GM21723 (cell line): ENCODE measurements around the gene PPP1R36.
"Not testable (repeated sequence)": the region's sequence is repeated elsewhere in the genome, so short reads cannot be mapped to it uniquely, and the experiment has no call there.

ENCODE experiments used
- ATAC-seq: cut with Tn5 transposase; IDR thresholded peaks from one replicate; pipeline ENCODE4 v1.9.1; 2021; ENCODE audit warnings: mild to moderate bottlenecking, moderate library complexity; ENCODE audit not compliant: unreplicated experiment

Gene PPP1R36

GRCh38 chr14:64611358-64612020 lies 61.7 kb downstream of the PPP1R36 start:
- ATAC-seq: no peak

- no peak for ATAC-seq
Observed at GRCh38 chr14:64612021-64612380, 62.2 kb downstream of the PPP1R36 start.

DNA sequence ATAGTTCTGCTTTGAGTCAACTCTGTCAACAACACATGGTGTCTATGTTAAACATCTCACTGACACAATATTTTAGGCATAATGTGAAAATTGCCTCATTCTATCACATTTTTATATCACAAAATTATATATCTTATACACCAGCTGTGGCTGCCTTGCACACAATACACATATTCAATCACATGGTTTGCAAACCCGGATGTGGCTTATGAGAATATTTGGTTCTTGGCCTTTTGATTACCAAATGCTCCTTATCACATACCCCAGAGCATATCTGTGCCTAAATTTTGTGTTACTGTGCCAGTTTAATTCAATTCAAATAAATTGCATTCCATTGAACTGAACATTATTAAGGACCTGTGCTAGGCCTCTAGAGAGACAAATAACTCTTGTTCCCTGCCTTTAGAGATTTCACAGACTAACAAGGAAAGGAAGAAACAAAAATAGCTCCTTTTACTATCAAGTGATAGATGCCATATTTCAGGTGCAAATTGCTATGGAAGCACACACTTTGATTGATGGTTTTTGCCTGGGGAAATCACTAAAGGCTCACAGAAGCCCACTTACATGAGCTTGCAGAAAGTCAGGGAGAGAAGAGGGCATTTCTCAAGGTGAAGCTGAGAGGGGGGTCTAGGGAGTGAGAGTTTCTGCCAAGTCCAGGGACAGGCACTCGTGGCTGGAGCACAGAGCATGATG lies 63.4 kb downstream of the PPP1R36 start:
- ATAC-seq: no peak

GRCh38 chr14:64614166-64614565 lies 64.4 kb downstream of the PPP1R36 start:
- ATAC-seq: no peak

- no peak for ATAC-seq
Observed at GRCh38 chr14:64614805-64615391, 65.1 kb downstream of the PPP1R36 start.

DNA sequence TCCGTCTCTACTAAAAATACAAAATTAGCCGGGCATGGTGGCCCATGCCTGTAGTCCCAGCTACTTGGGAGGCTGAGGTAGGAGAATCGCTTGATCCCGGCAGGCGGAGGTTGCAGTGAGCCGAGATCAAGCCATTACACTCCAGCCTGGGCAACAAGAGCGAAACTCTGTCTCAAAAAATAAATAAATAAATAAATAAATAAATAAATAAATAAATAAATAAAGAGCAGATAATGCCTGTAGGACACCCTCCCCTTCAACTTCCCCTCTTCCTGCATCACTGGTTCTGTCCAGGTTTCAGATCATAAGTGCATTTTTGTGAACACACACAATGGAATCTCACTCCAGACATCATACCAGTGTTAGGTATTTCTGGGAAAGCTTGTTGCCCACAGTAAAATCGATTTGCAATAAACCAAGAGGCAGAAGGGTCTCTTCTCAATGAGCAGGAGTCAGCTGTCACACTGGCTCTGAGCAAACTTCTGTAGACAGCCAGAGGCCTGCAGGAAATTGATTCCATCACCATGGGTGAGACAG lies 68.2 kb downstream of the PPP1R36 start:
- not testable (repeated sequence) for ATAC-seq

DNA sequence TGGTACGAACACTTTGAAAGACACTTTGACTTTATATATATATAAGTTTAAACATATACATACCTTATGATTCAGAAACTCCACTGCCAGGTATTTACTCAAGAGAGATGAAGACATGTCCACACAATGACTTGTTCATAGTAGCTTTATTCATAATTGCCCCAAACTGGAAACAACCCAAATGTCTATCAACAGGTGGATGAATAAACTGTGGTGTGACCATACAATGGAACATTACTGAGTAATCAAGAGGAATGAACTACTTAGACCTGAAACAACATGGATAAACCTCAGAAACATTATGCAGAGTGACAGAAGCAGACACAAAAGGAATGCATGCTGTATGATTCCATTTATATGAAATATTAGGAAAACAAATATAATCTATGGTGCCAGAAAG lies 71.1 kb downstream of the PPP1R36 start:
- ATAC-seq: no peak

GRCh38 chr14:64623554-64624165 lies 73.9 kb downstream of the PPP1R36 start:
- no peak for ATAC-seq

- ATAC-seq: no peak
Observed at GRCh38 chr14:64625386-64626232, 75.8 kb downstream of the PPP1R36 start.

- ATAC-seq: no peak
Observed at GRCh38 chr14:64628940-64629408, 79.2 kb downstream of the PPP1R36 start.

DNA sequence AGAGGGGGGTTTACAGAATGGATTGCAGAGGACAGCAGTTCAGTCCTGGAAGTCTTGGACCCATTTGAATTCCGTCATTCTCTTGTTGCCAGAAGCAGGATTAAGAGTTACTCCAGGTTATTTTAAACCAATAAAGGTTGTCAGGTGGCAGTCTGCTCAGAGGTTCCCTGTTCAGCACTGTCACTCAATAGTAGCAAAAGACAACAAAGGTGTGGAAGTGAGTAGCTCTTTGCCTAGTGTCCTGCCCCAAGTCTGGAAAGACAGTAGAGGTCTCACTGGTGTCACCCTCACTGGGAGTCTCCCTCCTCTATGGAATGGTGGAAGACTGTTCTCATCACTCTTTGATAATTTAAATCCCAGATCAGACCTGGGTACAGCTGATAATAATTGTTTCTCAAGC lies 81.0 kb downstream of the PPP1R36 start:
- no peak for ATAC-seq

- not testable (repeated sequence) for ATAC-seq
Observed at GRCh38 chr14:64631222-64631621, 81.5 kb downstream of the PPP1R36 start.

- ATAC-seq: no peak
Observed at GRCh38 chr14:64632056-64632455, 82.3 kb downstream of the PPP1R36 start.

GRCh38 chr14:64634558-64634957 lies 84.8 kb downstream of the PPP1R36 start:
- no peak for ATAC-seq

DNA sequence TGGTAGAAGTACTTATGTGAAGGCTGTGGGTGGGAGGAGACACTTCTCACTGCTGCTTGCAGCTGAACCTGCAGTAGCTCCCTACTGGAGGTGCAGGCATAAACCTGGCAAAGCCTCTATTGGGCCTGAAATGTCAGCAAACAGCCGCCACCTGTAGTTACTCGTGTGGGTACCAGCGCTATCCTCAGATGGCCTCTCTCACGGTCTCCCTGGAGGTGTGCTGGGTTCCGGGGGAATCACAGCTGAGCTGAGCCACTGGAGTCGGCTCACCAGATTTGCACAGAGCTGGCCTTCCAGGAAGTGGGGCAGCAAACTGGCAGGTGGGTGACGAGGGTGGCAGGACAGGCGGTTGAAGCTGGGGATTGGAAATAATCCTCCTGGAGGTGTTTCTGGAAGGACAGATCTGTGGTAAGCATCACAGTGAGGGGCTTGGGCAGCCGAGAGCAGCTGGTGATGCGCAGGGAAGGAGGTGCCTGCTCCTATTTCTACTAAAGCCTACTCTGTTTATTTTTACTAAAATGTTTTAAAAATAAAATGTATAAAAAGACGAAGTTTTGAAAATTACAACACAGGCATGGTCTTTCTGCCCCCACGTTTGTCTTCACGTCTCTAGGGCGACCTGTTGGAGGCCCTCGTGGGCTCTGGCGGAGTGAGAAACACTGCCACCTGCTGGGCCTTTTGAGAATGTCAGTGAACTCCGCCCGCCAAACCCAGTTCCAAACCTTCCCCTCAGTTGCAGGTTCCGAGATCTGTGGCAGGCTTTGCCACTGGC lies 86.6 kb downstream of the PPP1R36 start:
- ATAC-seq: no peak

DNA sequence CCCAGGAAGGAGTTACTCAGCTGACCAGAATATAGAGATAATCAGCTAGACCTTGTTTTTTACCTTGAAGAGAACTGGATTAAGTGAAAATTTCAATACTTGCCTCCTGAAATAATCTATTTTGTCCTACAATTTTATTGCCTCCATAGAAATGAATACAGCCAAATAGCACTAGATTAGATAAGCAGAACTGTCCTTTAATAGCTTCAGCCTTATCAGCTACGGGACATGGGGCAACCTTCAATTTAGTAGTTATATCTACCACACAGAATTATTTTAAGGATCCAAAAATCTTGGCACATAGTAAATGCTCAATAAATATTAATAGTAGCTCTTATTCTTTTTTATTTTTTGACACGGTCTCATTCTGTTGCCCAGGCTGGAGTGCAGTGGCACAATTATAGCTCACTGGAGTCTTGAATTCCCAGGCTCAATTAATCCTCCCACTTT lies 87.2 kb downstream of the PPP1R36 start:
- no peak for ATAC-seq

GRCh38 chr14:64637735-64638473 lies 88.1 kb downstream of the PPP1R36 start:
- no peak for ATAC-seq

DNA sequence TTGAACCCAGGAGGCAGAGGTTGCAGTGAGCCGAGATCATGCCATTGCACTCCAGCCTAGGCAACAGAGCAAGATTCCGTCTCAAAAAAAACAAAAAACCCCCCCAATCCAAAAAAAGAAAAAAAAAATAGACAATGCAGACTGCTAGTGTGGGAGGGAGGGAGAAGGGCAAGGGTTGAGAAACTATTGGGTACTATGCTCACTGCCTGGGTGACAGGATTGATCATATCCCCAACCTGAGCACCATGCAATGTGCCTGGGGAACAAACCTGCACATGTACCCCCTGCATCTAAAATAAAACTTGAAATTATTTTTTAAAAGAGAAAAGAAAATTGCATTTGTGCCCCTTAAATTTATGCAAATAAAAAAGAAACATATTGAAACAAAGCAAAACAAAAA lies 88.9 kb downstream of the PPP1R36 start:
- ATAC-seq: no peak
